ENCODE measurements around the gene PCBP2. TPM values are rescaled to one million over a fixed set of nuclear protein-coding genes. Genes with fewer than 3 reads are reported as not detected.
A peak's percentile ranks its signal among the peaks of the same experiment; 100 is the strongest.

Gene PCBP2
- total RNA-seq, 1 experiment from 2014 or later: 981 TPM

- Mint-ChIP-seq H3K36me3 (peaks cover 31% of the 10 kb centered on the region), H3K4me1 (peaks cover 9% of the 10 kb centered on the region), H3K4me3 (no peak overlapping the region), H3K27me3 (ENCODE audit: low read depth) (no peaks in the 10 kb centered on the region), H3K9me3 (no peaks in the 10 kb centered on the region), H3K27ac (no peak overlapping the region)
- ChIA-PET CTCF (no interaction called here), POLR2A (interaction anchor here (1.2 kb wide), 1 partner anchor 14 kb away, joined by 3 read pairs; no protein-coding TSS in a partner anchor)
- TF ChIP-seq PRRX2 (CRISPR knock-in tag; IDR thresholded peaks at IDR 0.05) (no peak), TEAD1 (CRISPR knock-in tag; IDR thresholded peaks at IDR 0.05) (no peak), ZNF317 (CRISPR knock-in tag; IDR thresholded peaks at IDR 0.05; ENCODE audit: borderline replicate concordance, low read depth) (no peak), ATF6 (CRISPR knock-in tag; IDR thresholded peaks at IDR 0.05) (no peak), E2F4 (CRISPR knock-in tag; IDR thresholded peaks at IDR 0.05; ENCODE audit: borderline replicate concordance, low read depth) (no peak), GABPB1 (CRISPR knock-in tag; IDR thresholded peaks at IDR 0.05) (no peak)
- DNase-seq (ENCODE audit: low spot score): no peak
- ATAC-seq: no peak
Observed at GRCh38 chr12:53485955-53486735, 34.2 kb downstream of the PCBP2 start.

- Mint-ChIP-seq H3K9me3 (no peaks in the 10 kb centered on the region), H3K27ac (no peak overlapping the region), H3K4me1 (peaks cover 9% of the 10 kb centered on the region), H3K27me3 (ENCODE audit: low read depth) (no peaks in the 10 kb centered on the region), H3K4me3 (no peak overlapping the region), H3K36me3 (peaks cover 28% of the 10 kb centered on the region)
- POLR2A ChIA-PET: interaction anchor here (1.2 kb wide), 1 partner anchor 14 kb away, joined by 3 read pairs; no protein-coding TSS in a partner anchor
- TF ChIP-seq GABPB1 (CRISPR knock-in tag; IDR thresholded peaks at IDR 0.05) (0 out of 2 replicates have a peak, but pooled peaks have one; percentile 13), PRDM15 (CRISPR knock-in tag; IDR thresholded peaks at IDR 0.05) (no peak)
- DNase-seq (ENCODE audit: low spot score) (peak; percentile 4), ATAC-seq (no peak)
- CTCF ChIA-PET: no interaction called here
Observed at GRCh38 chr12:53486736-53487487, 35.0 kb downstream of the PCBP2 start.

- ATAC-seq: no peak
- TF ChIP-seq TCF7 (CRISPR knock-in tag; IDR thresholded peaks at IDR 0.05; ENCODE audit: low read depth) (no peak), PRDM15 (CRISPR knock-in tag; IDR thresholded peaks at IDR 0.05) (no peak)
- DNase-seq (ENCODE audit: low spot score): peak; percentile 5
- H3K9me3 Mint-ChIP-seq: no peaks in the 10 kb centered on the region
- peaks cover 21% of the 10 kb centered on the region for H3K4me1 Mint-ChIP-seq
- H3K4me3 Mint-ChIP-seq: no peak overlapping the region
- no peaks in the 10 kb centered on the region for H3K27me3 Mint-ChIP-seq (ENCODE audit: low read depth)
- H3K36me3 Mint-ChIP-seq: peaks cover 14% of the 10 kb centered on the region
- ChIA-PET POLR2A (no interaction called here), CTCF (interaction anchor here (0.6 to 1.4 kb wide), 5 partner anchors 13 to 1741 kb away, joined by 3 to 4 read pairs (median 4); partner anchors contain the start of gene AAAS)
- no peak overlapping the region for H3K27ac Mint-ChIP-seq
Observed at GRCh38 chr12:53489242-53489864, 37.5 kb downstream of the PCBP2 start.
